ENCODE results near the gene TMEM271.

TMEM271 gene

DNA sequence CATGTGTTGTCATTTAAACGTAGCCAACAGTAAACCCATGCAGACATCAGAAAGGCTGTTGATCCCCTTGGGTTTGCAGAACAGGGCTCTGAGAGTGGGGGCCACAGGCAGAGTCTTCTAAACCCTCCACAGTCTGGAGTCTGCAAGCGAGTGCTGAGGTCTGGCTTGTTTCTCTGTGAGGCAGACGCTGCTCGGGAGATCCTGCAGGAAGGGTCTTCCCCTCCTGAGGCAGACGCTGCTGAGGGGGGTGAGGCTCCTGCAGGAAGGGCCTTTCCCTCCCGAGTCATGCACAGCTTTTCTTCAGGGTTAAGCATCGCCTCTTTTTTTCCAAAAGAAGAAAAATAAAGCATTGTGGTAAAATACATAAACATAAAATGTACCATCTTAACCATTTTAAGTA lies 32.1 kb upstream of the TMEM271 start:
- H3K27me3 ChIP-seq (ENCODE audit: insufficient read depth, poor library complexity, severe bottlenecking) = no peaks in the 10 kb centered on the region
- no peak for TF ChIP-seq GABPA (IDR thresholded peaks at IDR 0.05; ENCODE audit: low read depth)
- TF ChIP-seq, protein P1, sequence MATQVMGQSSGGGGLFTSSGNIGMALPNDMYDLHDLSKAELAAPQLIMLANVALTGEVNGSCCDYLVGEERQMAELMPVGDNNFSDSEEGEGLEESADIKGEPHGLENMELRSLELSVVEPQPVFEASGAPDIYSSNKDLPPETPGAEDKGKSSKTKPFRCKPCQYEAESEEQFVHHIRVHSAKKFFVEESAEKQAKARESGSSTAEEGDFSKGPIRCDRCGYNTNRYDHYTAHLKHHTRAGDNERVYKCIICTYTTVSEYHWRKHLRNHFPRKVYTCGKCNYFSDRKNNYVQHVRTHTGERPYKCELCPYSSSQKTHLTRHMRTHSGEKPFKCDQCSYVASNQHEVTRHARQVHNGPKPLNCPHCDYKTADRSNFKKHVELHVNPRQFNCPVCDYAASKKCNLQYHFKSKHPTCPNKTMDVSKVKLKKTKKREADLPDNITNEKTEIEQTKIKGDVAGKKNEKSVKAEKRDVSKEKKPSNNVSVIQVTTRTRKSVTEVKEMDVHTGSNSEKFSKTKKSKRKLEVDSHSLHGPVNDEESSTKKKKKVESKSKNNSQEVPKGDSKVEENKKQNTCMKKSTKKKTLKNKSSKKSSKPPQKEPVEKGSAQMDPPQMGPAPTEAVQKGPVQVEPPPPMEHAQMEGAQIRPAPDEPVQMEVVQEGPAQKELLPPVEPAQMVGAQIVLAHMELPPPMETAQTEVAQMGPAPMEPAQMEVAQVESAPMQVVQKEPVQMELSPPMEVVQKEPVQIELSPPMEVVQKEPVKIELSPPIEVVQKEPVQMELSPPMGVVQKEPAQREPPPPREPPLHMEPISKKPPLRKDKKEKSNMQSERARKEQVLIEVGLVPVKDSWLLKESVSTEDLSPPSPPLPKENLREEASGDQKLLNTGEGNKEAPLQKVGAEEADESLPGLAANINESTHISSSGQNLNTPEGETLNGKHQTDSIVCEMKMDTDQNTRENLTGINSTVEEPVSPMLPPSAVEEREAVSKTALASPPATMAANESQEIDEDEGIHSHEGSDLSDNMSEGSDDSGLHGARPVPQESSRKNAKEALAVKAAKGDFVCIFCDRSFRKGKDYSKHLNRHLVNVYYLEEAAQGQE (IDR thresholded peaks at IDR 0.05; ENCODE audit: insufficient replicate concordance, low read depth) = no peak
- TF ChIP-seq SPI1 (IDR thresholded peaks at IDR 0.05; ENCODE audit: borderline replicate concordance, low read depth) = no peak
- TF ChIP-seq POLR2AphosphoS5 (IDR thresholded peaks at IDR 0.05; ENCODE audit: low read depth) = no peak
- TF ChIP-seq, protein P2, sequence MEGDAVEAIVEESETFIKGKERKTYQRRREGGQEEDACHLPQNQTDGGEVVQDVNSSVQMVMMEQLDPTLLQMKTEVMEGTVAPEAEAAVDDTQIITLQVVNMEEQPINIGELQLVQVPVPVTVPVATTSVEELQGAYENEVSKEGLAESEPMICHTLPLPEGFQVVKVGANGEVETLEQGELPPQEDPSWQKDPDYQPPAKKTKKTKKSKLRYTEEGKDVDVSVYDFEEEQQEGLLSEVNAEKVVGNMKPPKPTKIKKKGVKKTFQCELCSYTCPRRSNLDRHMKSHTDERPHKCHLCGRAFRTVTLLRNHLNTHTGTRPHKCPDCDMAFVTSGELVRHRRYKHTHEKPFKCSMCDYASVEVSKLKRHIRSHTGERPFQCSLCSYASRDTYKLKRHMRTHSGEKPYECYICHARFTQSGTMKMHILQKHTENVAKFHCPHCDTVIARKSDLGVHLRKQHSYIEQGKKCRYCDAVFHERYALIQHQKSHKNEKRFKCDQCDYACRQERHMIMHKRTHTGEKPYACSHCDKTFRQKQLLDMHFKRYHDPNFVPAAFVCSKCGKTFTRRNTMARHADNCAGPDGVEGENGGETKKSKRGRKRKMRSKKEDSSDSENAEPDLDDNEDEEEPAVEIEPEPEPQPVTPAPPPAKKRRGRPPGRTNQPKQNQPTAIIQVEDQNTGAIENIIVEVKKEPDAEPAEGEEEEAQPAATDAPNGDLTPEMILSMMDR (IDR thresholded peaks at IDR 0.05; ENCODE audit: insufficient read depth, low read length) = no peak
- no peak overlapping the region for H3K4me3 ChIP-seq (replicated peaks; ENCODE audit: insufficient read depth, low read length)
- DNase-seq (ENCODE audit: low read depth in 1 of 2, low spot score in 1 of 2) = no peak
- no peak overlapping the region for H3K27ac ChIP-seq (replicated peaks)

DNA sequence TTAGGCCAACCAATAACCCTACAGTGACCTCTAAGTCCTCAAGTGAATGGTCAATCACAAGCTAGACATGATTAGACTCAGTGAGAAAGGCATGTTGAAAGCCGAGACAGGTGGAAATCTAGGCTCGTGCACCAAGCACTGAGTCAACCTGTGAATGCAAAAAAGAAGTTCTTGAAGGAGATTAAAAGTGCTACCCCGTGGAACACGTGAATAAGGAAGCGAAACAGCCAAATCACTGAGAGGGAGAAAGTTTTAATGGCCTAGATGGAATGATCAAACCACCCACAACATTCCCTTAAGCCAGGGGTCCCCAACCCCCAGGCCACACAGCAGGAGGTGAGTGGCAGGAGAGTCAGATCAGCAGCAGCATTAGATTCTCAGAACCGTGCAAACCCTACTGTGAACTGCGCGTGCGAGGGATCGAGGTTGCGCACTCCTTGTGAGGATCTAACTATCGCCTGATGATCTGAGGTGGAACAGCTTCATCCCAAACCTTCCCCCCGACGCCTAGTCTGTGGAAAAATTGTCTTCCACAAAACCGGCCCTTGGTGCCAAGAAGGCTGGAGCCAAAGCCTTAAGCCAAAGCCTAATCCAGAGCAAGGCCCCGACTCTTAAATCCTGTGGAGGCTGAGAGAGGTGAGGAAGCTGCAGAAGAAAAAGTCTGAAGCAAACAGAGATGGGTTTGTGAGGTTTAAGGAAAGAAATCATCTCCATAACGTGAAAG lies 29.8 kb upstream of the TMEM271 start:
- Histone ChIP-seq H3K27me3 (ENCODE audit: insufficient read depth, poor library complexity, severe bottlenecking) (no peaks in the 10 kb centered on the region), H3K4me3 (replicated peaks; ENCODE audit: insufficient read depth, low read length) (no peak overlapping the region), H3K27ac (replicated peaks) (no peak overlapping the region)
- no peak for DNase-seq (ENCODE audit: low read depth in 1 of 2, low spot score in 1 of 2)
- TF ChIP-seq, protein P1 (IDR thresholded peaks at IDR 0.05; ENCODE audit: insufficient replicate concordance, low read depth) = no peak
- TF ChIP-seq POLR2AphosphoS5 (IDR thresholded peaks at IDR 0.05; ENCODE audit: low read depth) (no peak), SPI1 (IDR thresholded peaks at IDR 0.05; ENCODE audit: borderline replicate concordance, low read depth) (no peak), GABPA (IDR thresholded peaks at IDR 0.05; ENCODE audit: low read depth) (no peak)
- TF ChIP-seq, protein P2 (IDR thresholded peaks at IDR 0.05; ENCODE audit: insufficient read depth, low read length) = no peak

DNA sequence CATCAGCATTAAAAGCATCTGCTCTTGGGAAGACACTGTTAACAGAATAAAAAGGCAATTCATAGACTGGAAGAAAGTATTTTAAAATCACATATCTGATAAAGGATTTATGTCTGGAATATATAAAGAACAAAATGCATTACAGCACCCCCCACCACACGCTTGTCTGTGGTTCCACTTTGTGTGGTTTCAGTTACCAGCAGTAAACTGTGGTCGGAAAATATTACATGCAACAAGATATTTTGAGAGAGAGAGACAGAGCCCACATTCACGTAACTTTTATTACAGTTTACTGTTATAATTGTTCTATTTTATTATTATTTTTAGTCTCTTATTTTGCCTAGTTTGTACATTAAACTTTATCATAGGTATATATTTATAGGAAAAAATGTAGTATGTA lies 28.0 kb upstream of the TMEM271 start:
- no peaks in the 10 kb centered on the region for H3K27me3 ChIP-seq (ENCODE audit: insufficient read depth, poor library complexity, severe bottlenecking)
- H3K27ac ChIP-seq (replicated peaks) = no peak overlapping the region
- peak in 1 of 2 experiments; percentile 18 for DNase-seq (ENCODE audit: low read depth in 1 of 2, low spot score in 1 of 2)
- H3K4me3 ChIP-seq (replicated peaks; ENCODE audit: insufficient read depth, low read length) = no peak overlapping the region
- TF ChIP-seq, protein P1 (IDR thresholded peaks at IDR 0.05; ENCODE audit: insufficient replicate concordance, low read depth) = no peak
- TF ChIP-seq, protein P2 (IDR thresholded peaks at IDR 0.05; ENCODE audit: insufficient read depth, low read length) = no peak
- TF ChIP-seq SPI1 (IDR thresholded peaks at IDR 0.05; ENCODE audit: borderline replicate concordance, low read depth) = no peak

Data from HL-60 (cell line).